Measurements from ENCODE around the gene RHD.
"Not testable (repeated sequence)": the region's sequence is repeated elsewhere in the genome, so short reads cannot be mapped to it uniquely, and the experiment has no call there.

The RHD gene

GRCh38 chr1:25247829-25248754, 24.2 kb upstream of the RHD start:
- H3K4me3 ChIP-seq (ENCODE audit: low read depth, low read length): peak overlapping the region; percentile 67
- peak; percentile 35 for TF ChIP-seq CTCF (IDR thresholded peaks at IDR 0.05; ENCODE audit: low read depth, low read length, missing control alignments)

GRCh38 chr1:25253911-25254310, 18.4 kb upstream of the RHD start:
- no peak overlapping the region for H3K4me3 ChIP-seq (ENCODE audit: low read depth, low read length)
- TF ChIP-seq CTCF (IDR thresholded peaks at IDR 0.05; ENCODE audit: low read depth, low read length, missing control alignments): no peak
- no peak for DNase-seq (ENCODE audit: low read depth)

More at GRCh38 chr1:25247829-25248754, 24.2 kb upstream of the RHD start:
- DNase-seq (ENCODE audit: low read depth): no peak

- DNase-seq (ENCODE audit: low read depth): no peak
- no peak for TF ChIP-seq CTCF (IDR thresholded peaks at IDR 0.05; ENCODE audit: low read depth, low read length, missing control alignments)
- no peak overlapping the region for H3K4me3 ChIP-seq (ENCODE audit: low read depth, low read length)
These were observed 16.4 kb upstream of the RHD start for GRCh38 chr1:25255706-25256577.

- TF ChIP-seq CTCF (IDR thresholded peaks at IDR 0.05; ENCODE audit: low read depth, low read length, missing control alignments): no peak
- no peak for DNase-seq (ENCODE audit: low read depth)
- no peak overlapping the region for H3K4me3 ChIP-seq (ENCODE audit: low read depth, low read length)
These were observed 15.7 kb upstream of the RHD start for GRCh38 chr1:25256578-25256965.

GRCh38 chr1:25257196-25257595, 15.1 kb upstream of the RHD start:
- no peak overlapping the region for H3K4me3 ChIP-seq (ENCODE audit: low read depth, low read length)
- no peak for DNase-seq (ENCODE audit: low read depth)
- TF ChIP-seq CTCF (IDR thresholded peaks at IDR 0.05; ENCODE audit: low read depth, low read length, missing control alignments): no peak

GRCh38 chr1:25259813-25260212, 12.5 kb upstream of the RHD start:
- DNase-seq (ENCODE audit: low read depth); H3K4me3 ChIP-seq (ENCODE audit: low read depth, low read length): not testable (repeated sequence)

GRCh38 chr1:25260336-25260735, 12.0 kb upstream of the RHD start:
- DNase-seq (ENCODE audit: low read depth); H3K4me3 ChIP-seq (ENCODE audit: low read depth, low read length): not testable (repeated sequence)

GRCh38 chr1:25266554-25267287, 5.6 kb upstream of the RHD start:
- not testable (repeated sequence) for DNase-seq (ENCODE audit: low read depth)
- H3K4me3 ChIP-seq (ENCODE audit: low read depth, low read length): peak overlapping the region; percentile 56

- peak overlapping the region; percentile 48 for H3K4me3 ChIP-seq (ENCODE audit: low read depth, low read length)
- DNase-seq (ENCODE audit: low read depth): not testable (repeated sequence)
These were observed 4.8 kb upstream of the RHD start for GRCh38 chr1:25267288-25268142.

GRCh38 chr1:25268143-25268760, 4.1 kb upstream of the RHD start:
- DNase-seq (ENCODE audit: low read depth): not testable (repeated sequence)
- peak overlapping the region; percentile 14; the same call in 1 of the 2 replicates for H3K4me3 ChIP-seq (ENCODE audit: low read depth, low read length)
